ENCODE measurements around the gene IFI30.

IFI30 gene

GRCh38 chr19:18130523-18131242, 42.9 kb upstream of the IFI30 start:
- Histone ChIP-seq H3K36me3 (ENCODE audit: control insufficient read depth, insufficient read depth, low read length) (no peaks in the 10 kb centered on the region), H3K4me3 (ENCODE audit: low read depth, low read length) (no peak overlapping the region), H3K9me3 (ENCODE audit: control insufficient read depth, low read length) (no peaks in the 10 kb centered on the region), H2AFZ (no peak overlapping the region), H3K79me2 (no peaks in the 10 kb centered on the region), H3K4me1 (no peaks in the 10 kb centered on the region), H3K27me3 (ENCODE audit: control insufficient read depth, insufficient read depth, low read length) (no peaks in the 10 kb centered on the region), H3K9ac (no peak overlapping the region), H3K4me2 (ENCODE audit: low read length) (no peak overlapping the region), H3K27ac (no peak overlapping the region)
- TF ChIP-seq, protein P1, sequence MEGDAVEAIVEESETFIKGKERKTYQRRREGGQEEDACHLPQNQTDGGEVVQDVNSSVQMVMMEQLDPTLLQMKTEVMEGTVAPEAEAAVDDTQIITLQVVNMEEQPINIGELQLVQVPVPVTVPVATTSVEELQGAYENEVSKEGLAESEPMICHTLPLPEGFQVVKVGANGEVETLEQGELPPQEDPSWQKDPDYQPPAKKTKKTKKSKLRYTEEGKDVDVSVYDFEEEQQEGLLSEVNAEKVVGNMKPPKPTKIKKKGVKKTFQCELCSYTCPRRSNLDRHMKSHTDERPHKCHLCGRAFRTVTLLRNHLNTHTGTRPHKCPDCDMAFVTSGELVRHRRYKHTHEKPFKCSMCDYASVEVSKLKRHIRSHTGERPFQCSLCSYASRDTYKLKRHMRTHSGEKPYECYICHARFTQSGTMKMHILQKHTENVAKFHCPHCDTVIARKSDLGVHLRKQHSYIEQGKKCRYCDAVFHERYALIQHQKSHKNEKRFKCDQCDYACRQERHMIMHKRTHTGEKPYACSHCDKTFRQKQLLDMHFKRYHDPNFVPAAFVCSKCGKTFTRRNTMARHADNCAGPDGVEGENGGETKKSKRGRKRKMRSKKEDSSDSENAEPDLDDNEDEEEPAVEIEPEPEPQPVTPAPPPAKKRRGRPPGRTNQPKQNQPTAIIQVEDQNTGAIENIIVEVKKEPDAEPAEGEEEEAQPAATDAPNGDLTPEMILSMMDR (IDR thresholded peaks at IDR 0.05), result no peak

- Histone ChIP-seq H3K4me1 (no peaks in the 10 kb centered on the region), H3K4me2 (ENCODE audit: low read length) (no peak overlapping the region), H3K4me3 (ENCODE audit: low read depth, low read length) (no peak overlapping the region), H3K9ac (no peak overlapping the region), H3K9me3 (ENCODE audit: control insufficient read depth, low read length) (no peaks in the 10 kb centered on the region), H3K79me2 (no peaks in the 10 kb centered on the region), H2AFZ (no peak overlapping the region), H3K36me3 (ENCODE audit: control insufficient read depth, insufficient read depth, low read length) (no peaks in the 10 kb centered on the region), H3K27me3 (ENCODE audit: control insufficient read depth, insufficient read depth, low read length) (no peaks in the 10 kb centered on the region), H3K27ac (no peak overlapping the region)
- TF ChIP-seq, protein P1 (IDR thresholded peaks at IDR 0.05), result no peak
These were observed 41.6 kb upstream of the IFI30 start for GRCh38 chr19:18131841-18132596.

DNA sequence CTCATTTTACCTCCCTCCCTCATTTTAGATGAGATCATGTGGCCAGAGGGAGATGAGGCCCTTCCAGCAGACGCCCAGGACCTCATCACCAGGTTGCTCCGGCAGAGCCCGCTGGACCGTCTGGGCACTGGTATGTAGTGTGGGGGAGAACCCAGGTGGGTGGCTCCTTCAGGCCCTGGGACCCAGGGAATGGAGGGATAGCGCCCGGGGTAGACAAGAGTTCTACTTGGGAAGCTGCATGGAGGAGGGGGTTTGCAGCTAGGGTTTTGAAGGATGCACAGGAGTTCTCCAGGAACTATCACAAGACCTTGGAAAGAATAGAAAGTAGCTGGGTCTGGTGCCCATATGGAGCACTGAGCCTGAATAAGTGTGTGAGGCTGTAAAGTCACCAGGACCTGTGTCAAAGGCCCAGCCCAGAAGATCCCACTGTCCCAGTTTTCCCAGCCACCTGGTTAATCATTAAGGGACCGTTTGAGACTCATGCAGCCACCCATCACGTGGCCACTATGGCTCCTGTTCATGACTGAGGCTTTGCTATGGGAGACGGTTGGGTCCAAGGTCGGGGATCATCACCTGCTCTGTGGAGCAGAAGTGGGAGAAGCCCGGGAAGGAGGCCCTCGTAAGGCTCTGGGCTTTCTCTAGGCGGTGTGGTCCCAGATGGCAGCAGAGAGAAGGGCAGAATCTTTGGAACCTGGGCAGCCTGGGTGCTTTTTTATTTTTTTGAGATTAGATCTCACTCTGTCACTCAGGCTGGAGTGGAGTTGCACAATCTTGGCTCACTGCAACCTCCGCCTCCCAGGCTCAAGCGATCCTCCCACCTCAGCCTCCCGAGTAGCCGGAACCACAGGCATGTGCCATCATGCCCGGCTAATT, 37.7 kb upstream of the IFI30 start:
- no peak overlapping the region for H3K4me2 ChIP-seq (ENCODE audit: low read length)
- H3K9ac ChIP-seq, result no peak overlapping the region
- H3K4me1 ChIP-seq, result no peaks in the 10 kb centered on the region
- no peaks in the 10 kb centered on the region for H3K79me2 ChIP-seq
- no peak overlapping the region for H2AFZ ChIP-seq
- H3K27me3 ChIP-seq (ENCODE audit: control insufficient read depth, insufficient read depth, low read length), result no peaks in the 10 kb centered on the region
- no peaks in the 10 kb centered on the region for H3K9me3 ChIP-seq (ENCODE audit: control insufficient read depth, low read length)
- TF ChIP-seq, protein P1 (IDR thresholded peaks at IDR 0.05), result no peak
- no peaks in the 10 kb centered on the region for H3K36me3 ChIP-seq (ENCODE audit: control insufficient read depth, insufficient read depth, low read length)
- no peak overlapping the region for H3K4me3 ChIP-seq (ENCODE audit: low read depth, low read length)
- H3K27ac ChIP-seq, result no peak overlapping the region

GRCh38 chr19:18137242-18137641, 36.4 kb upstream of the IFI30 start:
- Histone ChIP-seq H3K9ac (no peak overlapping the region), H3K79me2 (no peaks in the 10 kb centered on the region), H3K9me3 (ENCODE audit: control insufficient read depth, low read length) (no peaks in the 10 kb centered on the region), H3K27ac (no peak overlapping the region), H3K4me2 (ENCODE audit: low read length) (no peak overlapping the region), H2AFZ (no peak overlapping the region), H3K4me3 (ENCODE audit: low read depth, low read length) (no peak overlapping the region), H3K4me1 (no peaks in the 10 kb centered on the region), H3K27me3 (ENCODE audit: control insufficient read depth, insufficient read depth, low read length) (no peaks in the 10 kb centered on the region), H3K36me3 (ENCODE audit: control insufficient read depth, insufficient read depth, low read length) (no peaks in the 10 kb centered on the region)
- TF ChIP-seq, protein P1 (IDR thresholded peaks at IDR 0.05), result no peak

Measured in parathyroid adenoma (tissue), 2 donors.